Gastroesophageal sphincter (tissue), 4 donors: Measurements from ENCODE around the gene PRDM15. TPM values are rescaled to one million over a fixed set of nuclear protein-coding genes. Genes with fewer than 3 reads are reported as not detected.

Source experiments
- ATAC-seq: fragments of 150-250 bp; one replicate; pipeline ENCODE4 v1.9.1; 2016; ENCODE audit warnings: mild to moderate bottlenecking, moderate library complexity
- H3K27ac ChIP-seq, 4 donors: fragments of 200-600 bp; sonication (generic) in 3 of 4; 1 replicate in 3 of 4; 2 replicates in 1 of 4; pipeline ENCODE4 v1.5.1; 2016 to 2019
- H3K27me3 ChIP-seq: fragments of 200-600 bp; sonication (generic); one replicate; pipeline ENCODE4 v1.5.1; 2019
- H3K36me3 ChIP-seq, 2 donors: fragments of 200-600 bp; sonication (generic); one replicate each; pipeline ENCODE4 v1.5.1; 2019; ENCODE audit warnings: control low read depth in 1 of 2
- H3K4me1 ChIP-seq, 3 donors: fragments of 200-600 bp; sonication (generic); 1 replicate in 2 of 3; 2 replicates in 1 of 3; pipeline ENCODE4 v1.5.1; 2016 to 2019; ENCODE audit warnings: control low read depth in 2 of 3
- H3K4me3 ChIP-seq, 2 donors: fragments of 200-600 bp; sonication (generic); one replicate each; pipeline ENCODE4 v1.5.1; 2019; ENCODE audit warnings: mild to moderate bottlenecking in 1 of 2, moderate library complexity in 1 of 2
- H3K9me3 ChIP-seq, 3 donors: fragments of 200-600 bp; sonication (generic); one replicate each; pipeline ENCODE4 v1.5.1; 2017 to 2019; ENCODE audit warnings: control low read depth in 2 of 3
- EP300 ChIP-seq: sonication (generic); formaldehyde crosslinking; IDR thresholded peaks from one replicate; pipeline ENCODE4 v1.6.1; 2017; ENCODE audit warnings: antibody characterized with exemption, mild to moderate bottlenecking
- POLR2A ChIP-seq, 2 donors: fragments of 450-650 bp; IDR thresholded peaks; one replicate each; pipeline ENCODE4 v1.6.1; 2017; ENCODE audit warnings: antibody characterized with exemption in 2 of 2, mild to moderate bottlenecking in 2 of 2, moderate library complexity in 1 of 2
- POLR2AphosphoS5 ChIP-seq: sonication (generic); formaldehyde crosslinking; IDR thresholded peaks from one replicate; pipeline ENCODE4 v1.6.1; 2017; ENCODE audit warnings: antibody characterized with exemption
- WGBS, 2 donors: methylation state at CpG; one replicate each; pipeline ENCODE4 v1.1.5; 2018; ENCODE audit warnings: low coverage in 1 of 2; 5-methylcytosine and 5-hydroxymethylcytosine counted together
- total RNA-seq, 4 donors: library from RNA; depleted of rRNA; stranded (reverse); fragments of >200 nt; gene quantifications; one replicate each; pipeline ENCODE4 v1.1.0, GENCODE V29; 2016
- TF ChIP-seq, protein P1 (sequence below), 4 experiments: fragments of 200-600 bp in 2 of 4; fragments of 450-650 bp in 2 of 4; sonication (generic) in 1 of 4; IDR thresholded peaks; one replicate each; pipeline ENCODE4 v1.5.1; 2017 to 2019; ENCODE audit warnings: antibody characterized with exemption in 4 of 4, mild to moderate bottlenecking in 2 of 4, moderate library complexity in 2 of 4

PRDM15 gene
- total RNA-seq, 4 donors from 2014 or later, result 2.9 to 8.2 (median 7.2) TPM

DNA sequence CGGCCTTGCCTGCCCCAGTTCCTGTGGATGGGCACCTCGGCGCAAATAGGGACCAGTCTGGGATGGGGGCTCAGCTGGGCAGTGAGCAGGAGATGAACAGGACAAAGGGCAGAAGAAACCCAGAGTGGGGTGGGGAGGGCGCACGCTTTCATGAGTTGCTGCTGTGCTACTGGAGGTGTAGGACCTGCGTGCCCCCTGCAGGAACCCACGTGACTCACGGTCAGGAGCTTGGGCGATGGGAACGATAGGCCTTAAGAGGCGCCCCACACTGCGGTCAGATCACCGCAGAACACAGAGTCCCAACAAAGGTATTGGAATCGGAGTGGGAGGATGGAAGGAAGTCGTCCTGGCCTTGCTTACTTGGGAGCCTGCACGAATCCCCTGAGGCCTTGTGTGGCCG is 17.2 kb downstream of the PRDM15 start:
- H3K36me3 ChIP-seq, result peaks cover 0 to 32% of the 10 kb centered on the region in 2 donors
- ATAC-seq, result no peak
- H3K27ac ChIP-seq, result no peak overlapping the region
- H3K4me3 ChIP-seq, result no peak overlapping the region
- no peaks in the 10 kb centered on the region for H3K9me3 ChIP-seq
- peaks cover 0 to 8% (median 0%) of the 10 kb centered on the region in 3 donors for H3K4me1 ChIP-seq
- WGBS, 2 donors, result 82 to 89% methylated on average over 5 to 9 of the region's 17 CpGs
- TF ChIP-seq POLR2A (IDR thresholded peaks at IDR 0.05), result no peak
- TF ChIP-seq, protein P1, sequence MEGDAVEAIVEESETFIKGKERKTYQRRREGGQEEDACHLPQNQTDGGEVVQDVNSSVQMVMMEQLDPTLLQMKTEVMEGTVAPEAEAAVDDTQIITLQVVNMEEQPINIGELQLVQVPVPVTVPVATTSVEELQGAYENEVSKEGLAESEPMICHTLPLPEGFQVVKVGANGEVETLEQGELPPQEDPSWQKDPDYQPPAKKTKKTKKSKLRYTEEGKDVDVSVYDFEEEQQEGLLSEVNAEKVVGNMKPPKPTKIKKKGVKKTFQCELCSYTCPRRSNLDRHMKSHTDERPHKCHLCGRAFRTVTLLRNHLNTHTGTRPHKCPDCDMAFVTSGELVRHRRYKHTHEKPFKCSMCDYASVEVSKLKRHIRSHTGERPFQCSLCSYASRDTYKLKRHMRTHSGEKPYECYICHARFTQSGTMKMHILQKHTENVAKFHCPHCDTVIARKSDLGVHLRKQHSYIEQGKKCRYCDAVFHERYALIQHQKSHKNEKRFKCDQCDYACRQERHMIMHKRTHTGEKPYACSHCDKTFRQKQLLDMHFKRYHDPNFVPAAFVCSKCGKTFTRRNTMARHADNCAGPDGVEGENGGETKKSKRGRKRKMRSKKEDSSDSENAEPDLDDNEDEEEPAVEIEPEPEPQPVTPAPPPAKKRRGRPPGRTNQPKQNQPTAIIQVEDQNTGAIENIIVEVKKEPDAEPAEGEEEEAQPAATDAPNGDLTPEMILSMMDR (IDR thresholded peaks at IDR 0.05), result no peak
- H3K27me3 ChIP-seq, result no peaks in the 10 kb centered on the region

DNA sequence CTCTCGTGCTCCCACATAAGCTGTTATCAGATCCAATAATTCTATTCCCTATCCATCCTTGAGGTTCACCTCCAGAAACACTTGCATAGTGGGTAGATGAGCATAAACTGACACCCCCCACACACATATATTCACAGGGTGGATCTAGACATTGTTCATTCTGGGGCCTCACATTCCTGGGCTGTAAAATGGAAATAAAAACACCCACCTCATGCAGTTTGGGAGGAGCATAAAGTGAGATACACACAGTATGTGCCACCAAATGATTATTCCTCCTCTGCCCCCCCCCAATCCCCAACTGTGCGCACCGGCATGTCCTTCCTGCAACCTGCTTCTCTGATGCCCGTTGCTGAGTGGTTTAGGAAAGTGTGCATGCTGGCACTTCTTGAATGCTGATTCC is 17.9 kb downstream of the PRDM15 start:
- H3K9me3 ChIP-seq, result no peaks in the 10 kb centered on the region
- TF ChIP-seq POLR2AphosphoS5 (no peak), EP300 (no peak), POLR2A (IDR thresholded peaks at IDR 0.05) (no peak)
- TF ChIP-seq, protein P1 (IDR thresholded peaks at IDR 0.05), result no peak
- ATAC-seq, result no peak
- 92 to 98% methylated on average over 3 to 4 of the region's 4 CpGs for WGBS, 2 donors
- no peak overlapping the region for H3K4me3 ChIP-seq
- no peaks in the 10 kb centered on the region for H3K27me3 ChIP-seq
- H3K27ac ChIP-seq, result no peak overlapping the region
- H3K36me3 ChIP-seq, result peaks cover 0 to 39% of the 10 kb centered on the region in 2 donors
- H3K4me1 ChIP-seq, result peaks cover 0 to 8% (median 0%) of the 10 kb centered on the region in 3 donors

DNA sequence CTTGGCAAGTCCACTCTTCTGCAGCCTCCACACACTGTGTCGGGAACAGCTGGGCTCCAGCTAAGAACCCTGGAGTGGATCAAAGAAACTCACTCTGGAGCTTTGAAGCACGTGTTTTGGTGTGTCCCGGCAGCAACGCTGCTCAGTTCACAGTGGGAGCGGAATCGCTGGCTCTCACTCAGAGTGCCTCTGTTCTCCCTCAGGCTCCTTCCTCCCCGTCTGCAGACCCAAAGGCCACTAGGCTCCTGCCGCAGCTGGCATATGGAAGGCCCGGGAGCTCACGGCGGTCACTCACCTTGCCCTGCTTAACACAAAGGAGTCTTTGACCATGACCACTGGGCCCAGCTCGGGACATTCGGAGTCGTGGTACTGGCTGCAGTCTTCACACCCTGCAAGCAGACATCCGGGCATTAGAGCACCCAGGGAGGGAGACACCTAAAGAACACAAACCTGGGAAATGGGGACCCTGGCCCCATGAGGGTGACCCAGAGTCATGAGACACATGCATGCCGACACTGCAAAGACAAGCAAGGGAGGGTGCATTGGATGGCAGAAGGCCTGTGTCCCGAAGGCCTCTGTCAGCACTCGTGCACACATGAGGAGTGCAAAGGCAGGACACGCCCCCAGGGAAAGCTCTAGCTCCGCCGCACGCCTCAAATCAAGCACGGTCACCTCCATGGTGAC is 19.7 kb downstream of the PRDM15 start:
- Histone ChIP-seq H3K27me3 (no peaks in the 10 kb centered on the region), H3K27ac (no peak overlapping the region), H3K4me3 (no peak overlapping the region), H3K4me1 (peaks cover 0 to 8% (median 0%) of the 10 kb centered on the region in 3 donors), H3K9me3 (no peaks in the 10 kb centered on the region), H3K36me3 (peaks cover 0 to 55% of the 10 kb centered on the region in 2 donors)
- ATAC-seq, result no peak
- TF ChIP-seq, protein P1 (IDR thresholded peaks at IDR 0.05), result no peak
- TF ChIP-seq POLR2A (IDR thresholded peaks at IDR 0.05), result no peak
- no peak for TF ChIP-seq POLR2AphosphoS5
- no peak for TF ChIP-seq EP300
- WGBS, 2 donors, result 100% methylated on average over 4 of the region's 23 CpGs; no CpG with 5 or more reads in 1 of the 2 donors

- peaks cover 0 to 62% of the 10 kb centered on the region in 2 donors for H3K36me3 ChIP-seq
- H3K4me3 ChIP-seq, result no peak overlapping the region
- WGBS, 2 donors, result 83 to 100% methylated on average over 3 to 4 of the region's 27 CpGs
- H3K4me1 ChIP-seq, result peaks cover 0 to 7% (median 0%) of the 10 kb centered on the region in 3 donors
- no peak overlapping the region for H3K27ac ChIP-seq
- no peak for TF ChIP-seq POLR2AphosphoS5
- no peak for TF ChIP-seq POLR2A (IDR thresholded peaks at IDR 0.05)
- TF ChIP-seq, protein P1 (IDR thresholded peaks at IDR 0.05), result no peak
- no peak for TF ChIP-seq EP300
- ATAC-seq, result no peak
- no peaks in the 10 kb centered on the region for H3K27me3 ChIP-seq
- no peaks in the 10 kb centered on the region for H3K9me3 ChIP-seq
These were observed 20.5 kb downstream of the PRDM15 start for GRCh38 chr21:41858466-41859296.
